Activated CD8-positive, alpha-beta T cell treated with anti-CD3 and anti-CD28 coated beads for 36 hours (primary cell): ENCODE measurements around the gene PIM2. TPM values are rescaled to one million over a fixed set of nuclear protein-coding genes. Genes with fewer than 3 reads are reported as not detected.

Experiments used
- ATAC-seq: fragments of 200-7000 bp; cut with Tn5 transposase; one replicate; pipeline ENCODE4 v1.10.0; 2021; ENCODE audit warnings: mild to moderate bottlenecking, moderate library complexity
- CTCF ChIA-PET: fragments of 350-600 bp; sonication (Branson Sonifier 250); formaldehyde crosslinking; loops from one replicate; lab custom pipeline; 2021; ENCODE audit warnings: antibody characterized with exemption; lab: Charles Lee
- POLR2A ChIA-PET: fragments of 350-600 bp; sonication (Branson Sonifier 250); formaldehyde crosslinking; loops from one replicate; lab custom pipeline; 2021; ENCODE audit warnings: antibody characterized with exemption; lab: Charles Lee
- DNase-seq: peaks from one replicate; pipeline ENCODE4 v3.0.0-alpha.2; 2020
- H3K27ac Mint-ChIP-seq: one replicate; pipeline ENCODE4 v1.8.0; 2021; ENCODE audit warnings: mild to moderate bottlenecking, mixed read lengths
- H3K27me3 Mint-ChIP-seq: one replicate; pipeline ENCODE4 v1.8.0; 2021; ENCODE audit warnings: mixed read lengths
- H3K36me3 Mint-ChIP-seq: one replicate; pipeline ENCODE4 v1.8.0; 2021; ENCODE audit warnings: low read depth, mixed read lengths
- H3K4me1 Mint-ChIP-seq: one replicate; pipeline ENCODE4 v1.8.0; 2021; ENCODE audit warnings: low read depth, mixed read lengths
- H3K4me3 Mint-ChIP-seq: one replicate; pipeline ENCODE4 v1.8.0; 2021; ENCODE audit warnings: mild to moderate bottlenecking, moderate library complexity, mixed read lengths
- H3K9me3 Mint-ChIP-seq: one replicate; pipeline ENCODE4 v1.8.0; 2021; ENCODE audit warnings: mixed read lengths
- CTCF ChIP-seq: fragments of 200-600 bp; IDR thresholded peaks from one replicate; pipeline ENCODE4 v1.8.0; 2022; ENCODE audit warnings: antibody characterized with exemption, mild to moderate bottlenecking
- intact Hi-C: fragments of 100-400 bp; cut with micrococcal nuclease; formaldehyde crosslinking; loops from one replicate; pipeline ENCODE4 v1.10.0; 2022
- total RNA-seq, 2 experiments: library from RNA; stranded (reverse); gene quantifications; one replicate each; pipeline ENCODE4 v1.2.3, GENCODE V29; 2021

The PIM2 gene
- total RNA-seq, 2 experiments from 2014 or later: 169 to 177 TPM

GRCh38 chrX:48904626-48905025, 14.2 kb downstream of the PIM2 start:
- Mint-ChIP-seq H3K27ac (no peak overlapping the region), H3K4me3 (no peak overlapping the region), H3K9me3 (no peaks in the 10 kb centered on the region), H3K4me1 (peaks cover 6% of the 10 kb centered on the region), H3K36me3 (peaks cover 11% of the 10 kb centered on the region), H3K27me3 (no peaks in the 10 kb centered on the region)
- ATAC-seq: no peak
- POLR2A ChIA-PET: interaction anchor here (0.7 to 2.4 kb wide), 2 partner anchors 7 to 306 kb away, joined by 3 to 9 read pairs; partner anchors contain the start of gene SLC35A2
- intact Hi-C loops: no loop called here
- CTCF ChIA-PET: no interaction called here
- DNase-seq: no peak
- no peak for TF ChIP-seq CTCF

GRCh38 chrX:48904180-48904579, 14.6 kb downstream of the PIM2 start:
- peaks cover 11% of the 10 kb centered on the region for H3K36me3 Mint-ChIP-seq
- no peak overlapping the region for H3K27ac Mint-ChIP-seq
- H3K4me1 Mint-ChIP-seq: peaks cover 10% of the 10 kb centered on the region
- H3K27me3 Mint-ChIP-seq: no peaks in the 10 kb centered on the region
- POLR2A ChIA-PET: interaction anchor here (0.7 to 2.4 kb wide), 4 partner anchors 8 to 306 kb away, joined by 3 to 9 read pairs (median 4); partner anchors contain the start of gene SLC35A2
- H3K4me3 Mint-ChIP-seq: no peak overlapping the region
- no peak for TF ChIP-seq CTCF
- H3K9me3 Mint-ChIP-seq: no peaks in the 10 kb centered on the region
- intact Hi-C loops: no loop called here
- no peak for ATAC-seq
- no peak for DNase-seq
- CTCF ChIA-PET: no interaction called here

- peaks cover 11% of the 10 kb centered on the region for H3K36me3 Mint-ChIP-seq
- intact Hi-C loops: no loop called here
- ATAC-seq: no peak
- POLR2A ChIA-PET: interaction anchor here (1.1 to 2.4 kb wide), 6 partner anchors 9 to 49 kb away, joined by 3 to 9 read pairs (median 5); partner anchors contain the start of gene SLC35A2
- H3K9me3 Mint-ChIP-seq: no peaks in the 10 kb centered on the region
- TF ChIP-seq CTCF: no peak
- no peaks in the 10 kb centered on the region for H3K27me3 Mint-ChIP-seq
- H3K4me3 Mint-ChIP-seq: no peak overlapping the region
- CTCF ChIA-PET: no interaction called here
- no peak overlapping the region for H3K27ac Mint-ChIP-seq
- H3K4me1 Mint-ChIP-seq: peaks cover 10% of the 10 kb centered on the region
- DNase-seq: no peak
Measured at GRCh38 chrX:48903290-48903689, 15.5 kb downstream of the PIM2 start.

GRCh38 chrX:48902776-48903175, 16.0 kb downstream of the PIM2 start:
- H3K9me3 Mint-ChIP-seq: no peaks in the 10 kb centered on the region
- DNase-seq: no peak
- ATAC-seq: no peak
- peaks cover 12% of the 10 kb centered on the region for H3K4me1 Mint-ChIP-seq
- POLR2A ChIA-PET: interaction anchor here (0.9 to 2.4 kb wide), 7 partner anchors 9 to 50 kb away, joined by 3 to 9 read pairs (median 4); partner anchors contain the start of gene SLC35A2
- no peaks in the 10 kb centered on the region for H3K27me3 Mint-ChIP-seq
- no peak for TF ChIP-seq CTCF
- CTCF ChIA-PET: no interaction called here
- no peak overlapping the region for H3K4me3 Mint-ChIP-seq
- no peak overlapping the region for H3K27ac Mint-ChIP-seq
- intact Hi-C loops: no loop called here
- peaks cover 11% of the 10 kb centered on the region for H3K36me3 Mint-ChIP-seq

GRCh38 chrX:48902135-48902534, 16.7 kb downstream of the PIM2 start:
- H3K36me3 Mint-ChIP-seq: peaks cover 13% of the 10 kb centered on the region
- ATAC-seq (no peak), DNase-seq (no peak)
- no peaks in the 10 kb centered on the region for H3K27me3 Mint-ChIP-seq
- H3K27ac Mint-ChIP-seq: no peak overlapping the region
- H3K9me3 Mint-ChIP-seq: no peaks in the 10 kb centered on the region
- intact Hi-C loops: no loop called here
- POLR2A ChIA-PET: interaction anchor here (0.9 to 2.4 kb wide), 5 partner anchors 9 to 53 kb away, joined by 3 to 12 read pairs (median 3); partner anchors contain the start of gene SLC35A2
- TF ChIP-seq CTCF: no peak
- H3K4me1 Mint-ChIP-seq: peaks cover 12% of the 10 kb centered on the region
- CTCF ChIA-PET: no interaction called here
- no peak overlapping the region for H3K4me3 Mint-ChIP-seq
